GM12878 (cell line): ENCODE results near the gene LTA. TPM values are rescaled to one million over a fixed set of nuclear protein-coding genes. Genes with fewer than 3 reads are reported as not detected.

ENCODE experiments used
- ATAC-seq: fragments of 200-7000 bp; cut with Tn5 transposase; 3 replicates; pipeline ENCODE4 v1.9.1; 2020; ENCODE audit warnings: mild to moderate bottlenecking, moderate library complexity
- BruUV-seq: library from RNA; stranded (reverse); fragments of 400-500 nt; replicated peaks from 2 replicates; lab custom pipeline; 2021; lab: Mats Ljungman, UMichigan
- CTCF ChIA-PET: fragments of 300-600 bp; sonication (Branson Sonifier 250); formaldehyde crosslinking; extraction: SDS; loops from one replicate; lab custom pipeline; 2021; ENCODE audit warnings: inconsistent platforms; lab: Yijun Ruan, JAX
- POLR2A ChIA-PET: fragments of 350-600 bp; formaldehyde crosslinking; extraction: SDS; loops from one replicate; lab custom pipeline; 2021; ENCODE audit warnings: inconsistent platforms; lab: Charles Lee
- RAD21 ChIA-PET: fragments of 300-600 bp; sonication (Branson Sonifier 250); formaldehyde crosslinking; loops from one replicate; lab custom pipeline; 2023; ENCODE audit warnings: antibody characterized with exemption; ENCODE audit not compliant: unreplicated experiment; lab: Charles Lee
- SMC1A ChIA-PET: fragments of 300-600 bp; sonication (Branson Sonifier 250); formaldehyde crosslinking; loops from one replicate; lab custom pipeline; 2023; ENCODE audit not compliant: unreplicated experiment, uncharacterized antibody; lab: Charles Lee
- DNase-seq: peaks from one replicate; pipeline ENCODE4 v3.0.0-alpha.2; 2011; ENCODE audit warnings: low read depth, low spot score
- FAIRE-seq: peaks from 3 replicates; lab custom pipeline; 2011; peaks lifted over from hg19 to GRCh38; lab: Jason Lieb, UNC
- H2AFZ ChIP-seq: 2 replicates; pipeline ENCODE4 v1.6.0; 2011; ENCODE audit warnings: low read depth, low read length, control low read depth; ENCODE audit not compliant: control insufficient read depth
- H3K27ac ChIP-seq: 2 replicates; pipeline ENCODE4 v1.5.1; 2011; ENCODE audit warnings: control low read depth; ENCODE audit not compliant: control insufficient read depth, insufficient read depth
- H3K27me3 ChIP-seq, 2 experiments: replicated peaks in 1 of 2; 2 replicates each; pipeline versions ENCODE4 v1.6.0 to v1.6.1; 2011; ENCODE audit warnings: low read length in 1 of 2; ENCODE audit not compliant: control insufficient read depth in 2 of 2, insufficient read depth in 2 of 2
- H3K36me3 ChIP-seq, 2 experiments: 2 replicates each; pipeline ENCODE4 v1.5.1; 2011; ENCODE audit warnings: low read length in 1 of 2; ENCODE audit not compliant: control insufficient read depth in 2 of 2, insufficient read depth in 2 of 2
- H3K4me1 ChIP-seq: 2 replicates; pipeline ENCODE4 v1.6.1; 2011; ENCODE audit warnings: mild to moderate bottlenecking, low read length, moderate library complexity, mixed read lengths; ENCODE audit not compliant: control insufficient read depth, insufficient read depth
- H3K4me2 ChIP-seq: 2 replicates; pipeline ENCODE4 v1.6.0; 2011; ENCODE audit warnings: control low read depth; ENCODE audit not compliant: control insufficient read depth, insufficient read depth
- H3K4me3 ChIP-seq: fragments of 200-600 bp; sonication (generic); 2 replicates; pipeline ENCODE4 v1.5.1; 2016
- H3K79me2 ChIP-seq: 2 replicates; pipeline ENCODE4 v1.6.0; 2011; ENCODE audit warnings: low read length; ENCODE audit not compliant: control insufficient read depth, insufficient read depth
- H3K9ac ChIP-seq: 2 replicates; pipeline ENCODE4 v1.8.0; 2011; ENCODE audit warnings: low read length, control low read depth, mixed read lengths; ENCODE audit not compliant: control insufficient read depth, insufficient read depth
- H3K9me3 ChIP-seq: replicated peaks from 3 replicates; pipeline ENCODE4 v1.5.1; 2011; ENCODE audit warnings: mild to moderate bottlenecking, low read length; ENCODE audit not compliant: control insufficient read depth, insufficient read depth
- H4K20me1 ChIP-seq: 2 replicates; pipeline ENCODE4 v1.6.0; 2011; ENCODE audit not compliant: control insufficient read depth, insufficient read depth
- ATF2 ChIP-seq: IDR thresholded peaks from 2 replicates; pipeline ENCODE4 v1.6.1; 2012; ENCODE audit warnings: low read length, inconsistent platforms
- BCL3 ChIP-seq: IDR thresholded peaks from 2 replicates; pipeline ENCODE4 v1.6.1; 2011; ENCODE audit warnings: borderline replicate concordance, low read depth, mild to moderate bottlenecking, moderate library complexity, low read length; ENCODE audit not compliant: insufficient read depth, poor library complexity, severe bottlenecking
- CBFB ChIP-seq: IDR thresholded peaks from 2 replicates; pipeline ENCODE4 v1.6.1; 2016; ENCODE audit warnings: antibody characterized with exemption, low read depth
- MEF2A ChIP-seq: IDR thresholded peaks from 2 replicates; pipeline ENCODE4 v1.6.1; 2011; ENCODE audit warnings: low read depth, mild to moderate bottlenecking, low read length, moderate library complexity; ENCODE audit not compliant: insufficient read depth
- MYB ChIP-seq: fragments of 150-350 bp; IDR thresholded peaks from 2 replicates; pipeline ENCODE4 v1.6.1; 2014; ENCODE audit warnings: mild to moderate bottlenecking, low read depth, low read length, borderline replicate concordance
- NBN ChIP-seq: fragments of 450-650 bp; IDR thresholded peaks from 2 replicates; pipeline ENCODE4 v1.6.1; 2016
- PKNOX1 ChIP-seq: fragments of 450-650 bp; IDR thresholded peaks from 2 replicates; pipeline ENCODE4 v1.6.1; 2016; ENCODE audit warnings: mild to moderate bottlenecking
- RELB ChIP-seq: fragments of 450-650 bp; IDR thresholded peaks from 2 replicates; pipeline ENCODE4 v1.6.1; 2017; ENCODE audit warnings: low read depth, mild to moderate bottlenecking, moderate library complexity
- SRF ChIP-seq, 2 experiments: IDR thresholded peaks; 2 replicates each; pipeline ENCODE4 v1.6.1; 2011; ENCODE audit warnings: low read depth in 2 of 2, low read length in 2 of 2, mild to moderate bottlenecking in 1 of 2, moderate library complexity in 1 of 2
- TAF1 ChIP-seq: IDR thresholded peaks from 2 replicates; pipeline ENCODE4 v1.6.1; 2011; ENCODE audit warnings: mild to moderate bottlenecking, low read depth, low read length, borderline replicate concordance
- TCF7 ChIP-seq: IDR thresholded peaks from 2 replicates; pipeline ENCODE4 v1.6.1; 2014; ENCODE audit warnings: antibody characterized with exemption, borderline replicate concordance
- USF2 ChIP-seq: IDR thresholded peaks from 2 replicates; pipeline ENCODE4 v1.6.1; 2011; ENCODE audit warnings: low read depth, low read length, improper control_type of control experiment, borderline replicate concordance
- WGBS: methylation state at CpG from one replicate; pipeline ENCODE4 v1.1.6; 2016; ENCODE audit warnings: low lambda C conversion rate; ENCODE audit not compliant: insufficient replicate concordance, insufficient coverage; ENCODE audit errors: missing lambda C conversion rate; 5-methylcytosine and 5-hydroxymethylcytosine counted together
- in situ Hi-C: fragments of 300-500 bp; cut with MboI; formaldehyde crosslinking; loops from 9 replicates; pipeline ENCODE4 v1.14.3; 2018; ENCODE audit warnings: mixed read lengths
- intact Hi-C: fragments of 100-400 bp; cut with micrococcal nuclease; formaldehyde crosslinking; loops from one replicate; pipeline ENCODE4 v1.14.2; 2022; ENCODE audit not compliant: unreplicated experiment
- polyA plus RNA-seq, 11 experiments: library from polyadenylated mRNA; depleted of rRNA in 4 of 11; unstranded in 6 of 11; stranded (reverse) in 5 of 11; fragments of >200 nt; fragmentation: Nextera tagmentation in 4 of 11; fragmentation: Illumina TruSeq in 1 of 11; extraction: Ambion mirVana in 4 of 11; extraction: Trizol in 1 of 11; gene quantifications; 1 replicate in 1 of 11; 2 replicates in 10 of 11; pipeline versions ENCODE4 v1.2.1 to v1.2.3, GENCODE V29; 2011 to 2016; ENCODE audit warnings: inconsistent platforms in 2 of 11, missing spikeins in 2 of 11, low read depth in 1 of 11
- total RNA-seq, 4 experiments: library from RNA; depleted of rRNA in 3 of 4; stranded (reverse); fragments of >200 nt in 3 of 4; fragmentation: Illumina TruSeq in 1 of 4; extraction: Trizol in 1 of 4; gene quantifications; 2 replicates each; pipeline versions ENCODE4 v1.2.1 to v1.2.3, GENCODE V29; 2013 to 2021

The LTA gene
- total and polyA plus RNA-seq, 10 of the 15 experiments (the other 5 are each of a cell fraction or from before 2014, with no cell fraction given): 27.5 to 100 (median 75.1) TPM

GRCh38 chr6:31568537-31568961, 3.5 kb upstream of the LTA start:
- peak; percentile 96 for FAIRE-seq
- ATAC-seq: peak; percentile 77
- no TSS peak for BruUV-seq
- in situ Hi-C loops (loop anchor here (25.0 kb wide), 2 partner anchors 1044 to 1394 kb away; partner anchors contain the start of genes BRD2 and HLA-DMA), intact Hi-C loops (loop anchor here (1.0 kb wide), 1 partner anchor 8 kb away; no protein-coding TSS in a partner anchor)
- Histone ChIP-seq H3K27me3 (no peaks in the 10 kb centered on the region), H3K4me2 (peak overlapping the region; percentile 82), H3K27ac (peak overlapping the region; percentile 90), H3K9me3 (no peaks in the 10 kb centered on the region), H4K20me1 (no peaks in the 10 kb centered on the region), H3K4me1 (peaks cover 64% of the 10 kb centered on the region), H3K79me2 (peaks cover 27% of the 10 kb centered on the region), H3K9ac (peak overlapping the region; percentile 52; the same call in 1 of the 2 replicates), H3K36me3 (no peaks in the 10 kb centered on the region), H3K4me3 (peak overlapping the region; percentile 41; the same call in 1 of the 2 replicates), H2AFZ (no peak overlapping the region)
- ChIA-PET RAD21 (interaction anchor here (0.9 to 5.5 kb wide), 9 partner anchors 8 to 294 kb away, joined by 3 to 62 read pairs (median 7); partner anchors contain the start of genes LTB and NEU1), POLR2A (interaction anchor here (0.5 to 15.1 kb wide), 12 partner anchors 8 to 267 kb away, joined by 3 to 222 read pairs (median 6); partner anchors contain the start of genes ATP6V1G2, LST1, LTB and NCR3), CTCF (interaction anchor here (3.2 to 34.8 kb wide), 3 partner anchors 10 to 19 kb away, joined by 34 to 2098 read pairs (median 38); partner anchors contain the start of genes LST1, LTB, NCR3 and TNF), SMC1A (interaction anchor here (1.0 to 45.5 kb wide), 4 partner anchors 14 to 76 kb away, joined by 3 to 1989 read pairs (median 996); partner anchors contain the start of genes ATP6V1G2, DDX39B, LST1 and LTA)
- peak; percentile 94 for DNase-seq
- WGBS: 0% methylated on average over 3 of the region's 3 CpGs
- TF ChIP-seq TCF7 (peak; percentile 66; the same call in 1 of the 2 replicates), CBFB (peak; percentile 65; the same call in 1 of the 2 replicates), ATF2 (no peak), BCL3 (peak; percentile 89), RELB (peak; percentile 92), SRF (IDR thresholded peaks at IDR 0.05; ENCODE audit: low read depth in 2 of 2, low read length in 2 of 2) (peak in 1 of 2 experiments; percentile 12; a peak in 1 of 4 replicates), TAF1 (0 out of 2 replicates have a peak, but pooled peaks have one; percentile 15), MEF2A (peak; percentile 61; the same call in 1 of the 2 replicates), USF2 (peak; percentile 61; the same call in 1 of the 2 replicates), PKNOX1 (peak; percentile 68), MYB (peak; percentile 82; the same call in 1 of the 2 replicates), NBN (peak; percentile 95)
